ENCODE data around the gene NTN3.

DNA sequence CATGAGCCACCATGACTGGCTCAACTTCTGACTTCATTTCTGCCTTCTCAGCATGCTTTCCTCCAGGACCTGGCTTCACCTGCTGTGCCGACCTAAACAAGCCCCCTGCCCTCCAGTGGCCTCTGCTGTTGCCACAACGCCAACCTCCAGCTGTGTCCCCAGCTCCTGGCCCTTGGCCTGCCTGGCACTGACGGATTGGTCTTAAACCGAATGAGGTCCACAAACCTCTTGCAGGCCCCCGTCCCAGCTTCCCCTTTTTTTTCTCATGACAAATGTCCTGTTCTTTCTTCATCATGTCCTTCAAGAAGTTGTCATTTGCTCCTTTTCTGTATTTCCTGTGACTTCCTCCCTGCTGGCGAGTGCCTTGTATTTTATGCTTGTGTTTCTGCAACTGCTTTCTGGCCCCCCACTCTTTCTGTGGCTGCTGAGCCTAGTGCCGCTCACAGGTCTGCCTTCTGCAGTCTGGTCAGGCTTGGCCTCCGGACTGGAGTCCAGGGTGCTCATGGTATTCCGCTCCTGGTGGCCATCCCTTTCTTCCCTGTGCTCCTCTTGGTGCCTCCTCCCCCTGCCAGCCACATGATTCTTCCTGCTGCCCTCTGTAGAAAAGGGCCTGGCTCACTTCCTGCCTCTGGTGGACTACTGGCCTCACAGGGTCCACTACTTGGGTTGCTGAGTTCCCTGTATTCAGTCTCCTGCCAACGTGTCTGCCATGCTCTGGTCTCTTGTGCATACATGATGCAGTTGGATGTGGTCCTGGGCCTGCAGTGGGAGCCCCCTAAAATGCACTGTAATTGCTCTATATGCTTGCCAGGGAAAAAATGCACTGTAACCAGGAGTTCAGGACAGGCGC, 45.5 kb downstream of the NTN3 start:
- TF ChIP-seq, protein P1, sequence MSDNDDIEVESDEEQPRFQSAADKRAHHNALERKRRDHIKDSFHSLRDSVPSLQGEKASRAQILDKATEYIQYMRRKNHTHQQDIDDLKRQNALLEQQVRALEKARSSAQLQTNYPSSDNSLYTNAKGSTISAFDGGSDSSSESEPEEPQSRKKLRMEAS (IDR thresholded peaks at IDR 0.05; ENCODE audit: low read depth), result no peak
- no peak for TF ChIP-seq RFX5 (IDR thresholded peaks at IDR 0.05; ENCODE audit: low read length)
- TF ChIP-seq, protein P2, sequence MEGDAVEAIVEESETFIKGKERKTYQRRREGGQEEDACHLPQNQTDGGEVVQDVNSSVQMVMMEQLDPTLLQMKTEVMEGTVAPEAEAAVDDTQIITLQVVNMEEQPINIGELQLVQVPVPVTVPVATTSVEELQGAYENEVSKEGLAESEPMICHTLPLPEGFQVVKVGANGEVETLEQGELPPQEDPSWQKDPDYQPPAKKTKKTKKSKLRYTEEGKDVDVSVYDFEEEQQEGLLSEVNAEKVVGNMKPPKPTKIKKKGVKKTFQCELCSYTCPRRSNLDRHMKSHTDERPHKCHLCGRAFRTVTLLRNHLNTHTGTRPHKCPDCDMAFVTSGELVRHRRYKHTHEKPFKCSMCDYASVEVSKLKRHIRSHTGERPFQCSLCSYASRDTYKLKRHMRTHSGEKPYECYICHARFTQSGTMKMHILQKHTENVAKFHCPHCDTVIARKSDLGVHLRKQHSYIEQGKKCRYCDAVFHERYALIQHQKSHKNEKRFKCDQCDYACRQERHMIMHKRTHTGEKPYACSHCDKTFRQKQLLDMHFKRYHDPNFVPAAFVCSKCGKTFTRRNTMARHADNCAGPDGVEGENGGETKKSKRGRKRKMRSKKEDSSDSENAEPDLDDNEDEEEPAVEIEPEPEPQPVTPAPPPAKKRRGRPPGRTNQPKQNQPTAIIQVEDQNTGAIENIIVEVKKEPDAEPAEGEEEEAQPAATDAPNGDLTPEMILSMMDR (IDR thresholded peaks at IDR 0.05), result no peak
- no peak for TF ChIP-seq POLR2AphosphoS5 (IDR thresholded peaks at IDR 0.05; ENCODE audit: low read depth, low read length)
- TF ChIP-seq EP300 (IDR thresholded peaks at IDR 0.05; ENCODE audit: borderline replicate concordance in 1 of 2, low read depth in 1 of 2, low read length in 1 of 2), result no peak
- TF ChIP-seq, protein P3, sequence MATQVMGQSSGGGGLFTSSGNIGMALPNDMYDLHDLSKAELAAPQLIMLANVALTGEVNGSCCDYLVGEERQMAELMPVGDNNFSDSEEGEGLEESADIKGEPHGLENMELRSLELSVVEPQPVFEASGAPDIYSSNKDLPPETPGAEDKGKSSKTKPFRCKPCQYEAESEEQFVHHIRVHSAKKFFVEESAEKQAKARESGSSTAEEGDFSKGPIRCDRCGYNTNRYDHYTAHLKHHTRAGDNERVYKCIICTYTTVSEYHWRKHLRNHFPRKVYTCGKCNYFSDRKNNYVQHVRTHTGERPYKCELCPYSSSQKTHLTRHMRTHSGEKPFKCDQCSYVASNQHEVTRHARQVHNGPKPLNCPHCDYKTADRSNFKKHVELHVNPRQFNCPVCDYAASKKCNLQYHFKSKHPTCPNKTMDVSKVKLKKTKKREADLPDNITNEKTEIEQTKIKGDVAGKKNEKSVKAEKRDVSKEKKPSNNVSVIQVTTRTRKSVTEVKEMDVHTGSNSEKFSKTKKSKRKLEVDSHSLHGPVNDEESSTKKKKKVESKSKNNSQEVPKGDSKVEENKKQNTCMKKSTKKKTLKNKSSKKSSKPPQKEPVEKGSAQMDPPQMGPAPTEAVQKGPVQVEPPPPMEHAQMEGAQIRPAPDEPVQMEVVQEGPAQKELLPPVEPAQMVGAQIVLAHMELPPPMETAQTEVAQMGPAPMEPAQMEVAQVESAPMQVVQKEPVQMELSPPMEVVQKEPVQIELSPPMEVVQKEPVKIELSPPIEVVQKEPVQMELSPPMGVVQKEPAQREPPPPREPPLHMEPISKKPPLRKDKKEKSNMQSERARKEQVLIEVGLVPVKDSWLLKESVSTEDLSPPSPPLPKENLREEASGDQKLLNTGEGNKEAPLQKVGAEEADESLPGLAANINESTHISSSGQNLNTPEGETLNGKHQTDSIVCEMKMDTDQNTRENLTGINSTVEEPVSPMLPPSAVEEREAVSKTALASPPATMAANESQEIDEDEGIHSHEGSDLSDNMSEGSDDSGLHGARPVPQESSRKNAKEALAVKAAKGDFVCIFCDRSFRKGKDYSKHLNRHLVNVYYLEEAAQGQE (IDR thresholded peaks at IDR 0.05; ENCODE audit: low read depth, low read length), result no peak
- TF ChIP-seq SIN3A (IDR thresholded peaks at IDR 0.05; ENCODE audit: borderline replicate concordance, low read depth, low read length), result no peak
- no peak for TF ChIP-seq NFIC (IDR thresholded peaks at IDR 0.05; ENCODE audit: borderline replicate concordance)
- no peak for TF ChIP-seq EZH2phosphoT487 (IDR thresholded peaks at IDR 0.05; ENCODE audit: borderline replicate concordance, low read depth)
- TF ChIP-seq, protein P4, sequence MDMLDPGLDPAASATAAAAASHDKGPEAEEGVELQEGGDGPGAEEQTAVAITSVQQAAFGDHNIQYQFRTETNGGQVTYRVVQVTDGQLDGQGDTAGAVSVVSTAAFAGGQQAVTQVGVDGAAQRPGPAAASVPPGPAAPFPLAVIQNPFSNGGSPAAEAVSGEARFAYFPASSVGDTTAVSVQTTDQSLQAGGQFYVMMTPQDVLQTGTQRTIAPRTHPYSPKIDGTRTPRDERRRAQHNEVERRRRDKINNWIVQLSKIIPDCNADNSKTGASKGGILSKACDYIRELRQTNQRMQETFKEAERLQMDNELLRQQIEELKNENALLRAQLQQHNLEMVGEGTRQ (IDR thresholded peaks at IDR 0.05; ENCODE audit: borderline replicate concordance, low read depth, low read length), result no peak
